Uterus (tissue), 4 donors: ENCODE measurements around the gene GRXCR2. TPM values are rescaled to one million over a fixed set of nuclear protein-coding genes. Genes with fewer than 3 reads are reported as not detected.

Source experiments
- DNase-seq, 2 donors: peaks; one replicate each; pipeline ENCODE4 v3.0.0-alpha.2; 2019 to 2020
- H3K27ac ChIP-seq, 2 donors: fragments of 200-600 bp; sonication (generic); 1 replicate in 1 of 2; 2 replicates in 1 of 2; pipeline ENCODE4 v1.5.1; 2016 to 2018
- H3K27me3 ChIP-seq, 2 donors: fragments of 200-600 bp; sonication (generic); one replicate each; pipeline ENCODE4 v1.5.1; 2018 to 2019; ENCODE audit warnings: control low read depth in 1 of 2
- H3K36me3 ChIP-seq, 2 donors: fragments of 200-600 bp; sonication (generic); one replicate each; pipeline ENCODE4 v1.5.1; 2019; ENCODE audit warnings: control low read depth in 1 of 2
- H3K4me1 ChIP-seq, 2 donors: fragments of 200-600 bp; sonication (generic); one replicate each; pipeline ENCODE4 v1.5.1; 2018 to 2019; ENCODE audit warnings: control low read depth in 1 of 2
- H3K4me3 ChIP-seq, 2 donors: fragments of 200-600 bp; sonication (generic); 1 replicate in 1 of 2; 2 replicates in 1 of 2; pipeline ENCODE4 v1.5.1; 2018 to 2019; ENCODE audit warnings: mild to moderate bottlenecking in 1 of 2
- H3K9me3 ChIP-seq, 2 donors: fragments of 200-600 bp; sonication (generic); one replicate each; pipeline ENCODE4 v1.5.1; 2019; ENCODE audit warnings: control low read depth in 1 of 2
- CTCF ChIP-seq, 4 experiments: fragments of 200-600 bp in 2 of 4; fragments of 450-650 bp in 2 of 4; sonication (generic) in 2 of 4; IDR thresholded peaks; one replicate each; pipeline ENCODE4 v1.5.1; 2016 to 2019; ENCODE audit warnings: antibody characterized with exemption in 4 of 4, mild to moderate bottlenecking in 2 of 4, moderate library complexity in 1 of 4
- POLR2A ChIP-seq, 2 donors: fragments of 450-650 bp; IDR thresholded peaks; one replicate each; pipeline ENCODE4 v1.6.1; 2016; ENCODE audit warnings: antibody characterized with exemption in 2 of 2, mild to moderate bottlenecking in 1 of 2, moderate library complexity in 1 of 2
- intact Hi-C: fragments of 100-400 bp; cut with DNase I; formaldehyde crosslinking; loops from one replicate; pipeline ENCODE4 v1.15.1; 2023; ENCODE audit warnings: low total_unique reads
- total RNA-seq, 4 donors: library from RNA; depleted of rRNA in 3 of 4; stranded (reverse); fragments of >200 nt in 3 of 4; gene quantifications; one replicate each; pipeline versions ENCODE4 v1.1.0 to v1.2.4, GENCODE V29; 2014 to 2023
- donor health status: DM: yes; HTN: yes; CAD: no.

GRXCR2 gene
- total RNA-seq, 4 donors from 2014 or later: not detected

- Histone ChIP-seq H3K4me1 (no peaks in the 10 kb centered on the region), H3K27ac (no peak overlapping the region), H3K27me3 (no peaks in the 10 kb centered on the region), H3K4me3 (no peak overlapping the region), H3K36me3 (no peaks in the 10 kb centered on the region), H3K9me3 (no peaks in the 10 kb centered on the region)
- intact Hi-C loops: no loop called here
- DNase-seq: no peak
- TF ChIP-seq CTCF (IDR thresholded peaks at IDR 0.05) (no peak), POLR2A (IDR thresholded peaks at IDR 0.05) (no peak)
Observed at GRCh38 chr5:145912019-145912418, 39.2 kb upstream of the GRXCR2 start.

- intact Hi-C loops: no loop called here
- Histone ChIP-seq H3K4me1 (no peaks in the 10 kb centered on the region), H3K4me3 (no peak overlapping the region), H3K36me3 (no peaks in the 10 kb centered on the region), H3K9me3 (no peaks in the 10 kb centered on the region), H3K27me3 (no peaks in the 10 kb centered on the region), H3K27ac (no peak overlapping the region)
- DNase-seq: no peak
- no peak for TF ChIP-seq POLR2A (IDR thresholded peaks at IDR 0.05)
- TF ChIP-seq CTCF (IDR thresholded peaks at IDR 0.05): no peak
Observed at GRCh38 chr5:145911164-145911563, 38.4 kb upstream of the GRXCR2 start.

- intact Hi-C loops: no loop called here
- TF ChIP-seq CTCF (IDR thresholded peaks at IDR 0.05): no peak
- no peak for TF ChIP-seq POLR2A (IDR thresholded peaks at IDR 0.05)
- H3K27ac ChIP-seq: no peak overlapping the region
- no peaks in the 10 kb centered on the region for H3K36me3 ChIP-seq
- no peaks in the 10 kb centered on the region for H3K9me3 ChIP-seq
- no peak for DNase-seq
- no peaks in the 10 kb centered on the region for H3K4me1 ChIP-seq
- H3K27me3 ChIP-seq: no peaks in the 10 kb centered on the region
- H3K4me3 ChIP-seq: no peak overlapping the region
Observed at GRCh38 chr5:145908206-145908960, 35.6 kb upstream of the GRXCR2 start.

- no peak for DNase-seq
Observed at GRCh38 chr5:145906401-145906800, 33.6 kb upstream of the GRXCR2 start.

More at GRCh38 chr5:145906401-145906800, 33.6 kb upstream of the GRXCR2 start:
- no peaks in the 10 kb centered on the region for H3K36me3 ChIP-seq
- no peak for TF ChIP-seq POLR2A (IDR thresholded peaks at IDR 0.05)
- no peak for TF ChIP-seq CTCF (IDR thresholded peaks at IDR 0.05)
- no peaks in the 10 kb centered on the region for H3K27me3 ChIP-seq
- intact Hi-C loops: no loop called here
- H3K27ac ChIP-seq: no peak overlapping the region
- no peak overlapping the region for H3K4me3 ChIP-seq
- no peaks in the 10 kb centered on the region for H3K9me3 ChIP-seq
- no peaks in the 10 kb centered on the region for H3K4me1 ChIP-seq
